Central memory CD8-positive, alpha-beta T cell (primary cell): ENCODE measurements around the gene RTKN2.

Experiments used
- ATAC-seq: fragments of 150-1000 bp; cut with Tn5 transposase; replicated peaks from 2 replicates; pipeline ENCODE4 v1.10.0; 2022; ENCODE audit warnings: mild to moderate bottlenecking, moderate FRiP score, moderate number of reproducible peaks; ENCODE audit not compliant: poor library complexity, severe bottlenecking; ENCODE audit errors: extremely low read depth
- DNase-seq, 2 donors: peaks; one replicate each; pipeline ENCODE4 v3.0.0; 2021; ENCODE audit warnings: low spot score in 2 of 2
- H3K27ac Mint-ChIP-seq: one replicate; pipeline ENCODE4 v1.8.0; 2022; ENCODE audit warnings: low read depth, mild to moderate bottlenecking, moderate library complexity, mixed read lengths
- H3K27me3 Mint-ChIP-seq: one replicate; pipeline ENCODE4 v1.8.0; 2022; ENCODE audit warnings: mixed read lengths
- H3K36me3 Mint-ChIP-seq: one replicate; pipeline ENCODE4 v1.8.0; 2022; ENCODE audit warnings: mild to moderate bottlenecking, moderate library complexity, mixed read lengths; ENCODE audit not compliant: insufficient read depth
- H3K4me1 Mint-ChIP-seq: one replicate; pipeline ENCODE4 v1.8.0; 2022; ENCODE audit warnings: mixed read lengths
- H3K4me3 Mint-ChIP-seq: one replicate; pipeline ENCODE4 v1.8.0; 2022; ENCODE audit warnings: mild to moderate bottlenecking, moderate library complexity, mixed read lengths
- H3K9me3 Mint-ChIP-seq: one replicate; pipeline ENCODE4 v1.8.0; 2022; ENCODE audit warnings: mixed read lengths

The RTKN2 gene

GRCh38 chr10:62153191-62153590, 115.5 kb downstream of the RTKN2 start:
- H3K9me3 Mint-ChIP-seq: no peaks in the 10 kb centered on the region
- peaks cover 5% of the 10 kb centered on the region for H3K4me1 Mint-ChIP-seq
- DNase-seq: no peak
- no peaks in the 10 kb centered on the region for H3K36me3 Mint-ChIP-seq
- no peaks in the 10 kb centered on the region for H3K27me3 Mint-ChIP-seq
- H3K4me3 Mint-ChIP-seq: no peak overlapping the region
- ATAC-seq: no peak
- no peak overlapping the region for H3K27ac Mint-ChIP-seq

GRCh38 chr10:62149621-62150020, 119.0 kb downstream of the RTKN2 start:
- Mint-ChIP-seq H3K27ac (no peak overlapping the region), H3K4me3 (no peak overlapping the region), H3K27me3 (no peaks in the 10 kb centered on the region), H3K9me3 (no peaks in the 10 kb centered on the region), H3K4me1 (peaks cover under 1% of the 10 kb centered on the region), H3K36me3 (no peaks in the 10 kb centered on the region)
- ATAC-seq: no peak
- no peak for DNase-seq

DNA sequence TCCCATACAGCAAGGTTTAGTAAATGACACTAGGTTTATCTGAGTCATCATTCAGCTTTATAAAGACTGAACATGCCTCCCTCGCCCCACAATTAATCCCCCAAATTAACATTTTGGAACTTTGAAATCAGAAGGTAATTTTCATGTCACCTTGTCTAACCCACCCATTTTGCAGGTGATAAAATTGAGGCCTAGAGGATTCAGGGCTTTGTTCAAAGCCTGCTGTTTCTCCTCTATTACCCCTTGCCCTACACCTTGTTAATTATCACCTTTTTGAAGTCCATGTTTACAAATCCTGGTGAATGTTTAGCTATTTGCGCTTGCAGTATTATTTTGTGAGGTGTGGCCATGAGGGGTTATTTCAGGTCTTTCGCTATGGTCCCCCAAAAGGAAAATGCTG, 120.5 kb downstream of the RTKN2 start:
- Mint-ChIP-seq H3K4me3 (no peak overlapping the region), H3K27me3 (no peaks in the 10 kb centered on the region), H3K36me3 (no peaks in the 10 kb centered on the region), H3K9me3 (no peaks in the 10 kb centered on the region), H3K27ac (no peak overlapping the region), H3K4me1 (no peaks in the 10 kb centered on the region)
- ATAC-seq (no peak), DNase-seq (no peak)

DNA sequence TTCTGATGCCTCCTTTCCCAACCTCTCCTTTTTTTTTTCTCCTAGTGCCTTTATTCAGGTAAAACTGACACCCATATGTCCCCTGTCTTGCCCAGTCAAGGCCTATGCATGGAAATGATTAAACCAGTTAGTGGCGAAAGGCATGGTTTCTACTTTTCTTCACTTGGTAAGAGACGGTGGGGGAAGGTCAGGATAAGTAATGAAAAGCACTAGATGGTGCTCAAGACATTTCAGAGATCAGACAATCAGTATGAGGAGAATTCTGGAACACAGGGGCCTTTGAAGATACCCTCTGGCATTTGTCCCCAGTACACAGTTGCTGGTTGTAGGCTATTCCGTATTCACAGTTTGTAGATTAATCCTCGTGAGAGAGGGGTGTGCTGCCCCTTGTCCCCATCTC, 121.2 kb downstream of the RTKN2 start:
- no peaks in the 10 kb centered on the region for H3K9me3 Mint-ChIP-seq
- no peaks in the 10 kb centered on the region for H3K36me3 Mint-ChIP-seq
- no peak for DNase-seq
- no peak for ATAC-seq
- no peaks in the 10 kb centered on the region for H3K27me3 Mint-ChIP-seq
- no peak overlapping the region for H3K4me3 Mint-ChIP-seq
- no peak overlapping the region for H3K27ac Mint-ChIP-seq
- no peaks in the 10 kb centered on the region for H3K4me1 Mint-ChIP-seq

GRCh38 chr10:62136931-62137330, 131.7 kb downstream of the RTKN2 start:
- Mint-ChIP-seq H3K4me1 (no peaks in the 10 kb centered on the region), H3K4me3 (no peak overlapping the region), H3K27me3 (no peaks in the 10 kb centered on the region), H3K36me3 (no peaks in the 10 kb centered on the region), H3K9me3 (no peaks in the 10 kb centered on the region), H3K27ac (no peak overlapping the region)
- ATAC-seq: no peak
- DNase-seq: no peak

- Mint-ChIP-seq H3K27me3 (no peaks in the 10 kb centered on the region), H3K4me1 (no peaks in the 10 kb centered on the region), H3K27ac (no peak overlapping the region), H3K36me3 (no peaks in the 10 kb centered on the region), H3K9me3 (peaks cover 11% of the 10 kb centered on the region), H3K4me3 (no peak overlapping the region)
- ATAC-seq (no peak), DNase-seq (no peak)
These were observed 135.0 kb downstream of the RTKN2 start for GRCh38 chr10:62133618-62134017.
